Mucosa of rectum (tissue), 2 donors: ENCODE measurements around the gene CAPN10.

Experiments
- H3K27ac ChIP-seq, 2 donors: one replicate each; pipeline ENCODE4 v1.7.0; 2013; ENCODE audit warnings: inconsistent platforms in 2 of 2, low read depth in 2 of 2, low read length in 2 of 2
- H3K27me3 ChIP-seq, 2 donors: one replicate each; pipeline ENCODE4 v1.7.0; 2013; ENCODE audit warnings: low read length in 2 of 2; ENCODE audit not compliant: control insufficient read depth in 2 of 2, insufficient read depth in 2 of 2
- H3K36me3 ChIP-seq, 2 donors: one replicate each; pipeline ENCODE4 v1.7.0; 2013; ENCODE audit warnings: low read length in 2 of 2; ENCODE audit not compliant: control insufficient read depth in 2 of 2, insufficient read depth in 2 of 2
- H3K4me1 ChIP-seq, 2 donors: one replicate each; pipeline ENCODE4 v1.7.0; 2013; ENCODE audit warnings: low read length in 2 of 2, mild to moderate bottlenecking in 1 of 2; ENCODE audit not compliant: control insufficient read depth in 2 of 2, insufficient read depth in 2 of 2
- H3K4me3 ChIP-seq, 2 donors: one replicate each; pipeline ENCODE4 v1.7.0; 2013; ENCODE audit warnings: low read length in 2 of 2
- H3K9ac ChIP-seq, 2 donors: one replicate each; pipeline ENCODE4 v1.7.0; 2013; ENCODE audit warnings: low read length in 2 of 2, low read depth in 1 of 2, mild to moderate bottlenecking in 1 of 2
- H3K9me3 ChIP-seq, 2 donors: one replicate each; pipeline ENCODE4 v1.7.0; 2013; ENCODE audit warnings: low read length in 2 of 2; ENCODE audit not compliant: control insufficient read depth in 2 of 2
- donor health status: healthy.
- donor health status: Normal muscosa, but diverticular disease.

CAPN10 gene

GRCh38 chr2:240597054-240597418, 10.5 kb downstream of the CAPN10 start:
- no peak overlapping the region for H3K4me3 ChIP-seq
- no peak overlapping the region for H3K27ac ChIP-seq
- H3K36me3 ChIP-seq = peaks cover 16 to 30% of the 10 kb centered on the region in 2 donors
- H3K9ac ChIP-seq = no peak overlapping the region
- no peaks in the 10 kb centered on the region for H3K4me1 ChIP-seq
- no peaks in the 10 kb centered on the region for H3K9me3 ChIP-seq
- no peaks in the 10 kb centered on the region for H3K27me3 ChIP-seq

- peaks cover 16 to 27% of the 10 kb centered on the region in 2 donors for H3K36me3 ChIP-seq
- no peaks in the 10 kb centered on the region for H3K4me1 ChIP-seq
- no peak overlapping the region for H3K4me3 ChIP-seq
- no peak overlapping the region for H3K9ac ChIP-seq
- H3K27ac ChIP-seq = no peak overlapping the region
- no peaks in the 10 kb centered on the region for H3K27me3 ChIP-seq
- H3K9me3 ChIP-seq = no peaks in the 10 kb centered on the region
Measured at GRCh38 chr2:240597419-240598181, 11.1 kb downstream of the CAPN10 start.

GRCh38 chr2:240598311-240598911, 11.9 kb downstream of the CAPN10 start:
- Histone ChIP-seq H3K27ac (no peak overlapping the region), H3K27me3 (no peaks in the 10 kb centered on the region), H3K4me1 (peaks cover 4 to 7% of the 10 kb centered on the region in 2 donors), H3K9me3 (no peaks in the 10 kb centered on the region), H3K9ac (no peak overlapping the region), H3K36me3 (peaks cover 16 to 26% of the 10 kb centered on the region in 2 donors), H3K4me3 (no peak overlapping the region)

GRCh38 chr2:240599141-240599583, 12.6 kb downstream of the CAPN10 start:
- Histone ChIP-seq H3K4me1 (peaks cover 11 to 15% of the 10 kb centered on the region in 2 donors), H3K27ac (no peak overlapping the region), H3K9ac (no peak overlapping the region), H3K9me3 (no peaks in the 10 kb centered on the region), H3K36me3 (peaks cover 13 to 23% of the 10 kb centered on the region in 2 donors), H3K27me3 (no peaks in the 10 kb centered on the region), H3K4me3 (no peak overlapping the region)

- Histone ChIP-seq H3K9me3 (no peaks in the 10 kb centered on the region), H3K36me3 (peaks cover 13 to 23% of the 10 kb centered on the region in 2 donors), H3K27me3 (no peaks in the 10 kb centered on the region), H3K9ac (no peak overlapping the region), H3K4me3 (no peak overlapping the region), H3K27ac (no peak overlapping the region), H3K4me1 (peaks cover 21 to 25% of the 10 kb centered on the region in 2 donors)
Measured at GRCh38 chr2:240600451-240600961, 14.0 kb downstream of the CAPN10 start.

GRCh38 chr2:240601061-240601830, 14.7 kb downstream of the CAPN10 start:
- no peak overlapping the region for H3K9ac ChIP-seq
- H3K27ac ChIP-seq = no peak overlapping the region
- no peak overlapping the region for H3K4me3 ChIP-seq
- no peaks in the 10 kb centered on the region for H3K9me3 ChIP-seq
- no peaks in the 10 kb centered on the region for H3K27me3 ChIP-seq
- H3K4me1 ChIP-seq = peaks cover 21 to 26% of the 10 kb centered on the region in 2 donors
- H3K36me3 ChIP-seq = peaks cover 9 to 20% of the 10 kb centered on the region in 2 donors

- Histone ChIP-seq H3K27ac (no peak overlapping the region), H3K36me3 (peaks cover 9 to 18% of the 10 kb centered on the region in 2 donors), H3K9ac (no peak overlapping the region), H3K9me3 (no peaks in the 10 kb centered on the region), H3K4me3 (no peak overlapping the region), H3K4me1 (peaks cover 21 to 30% of the 10 kb centered on the region in 2 donors), H3K27me3 (no peaks in the 10 kb centered on the region)
Measured at GRCh38 chr2:240601831-240602160, 15.3 kb downstream of the CAPN10 start.

- Histone ChIP-seq H3K4me3 (no peak overlapping the region), H3K36me3 (peaks cover 9 to 15% of the 10 kb centered on the region in 2 donors), H3K27me3 (no peaks in the 10 kb centered on the region), H3K9me3 (no peaks in the 10 kb centered on the region), H3K9ac (no peak overlapping the region), H3K4me1 (peaks cover 21 to 32% of the 10 kb centered on the region in 2 donors), H3K27ac (peak overlapping the region in 1 of 2 donors; percentile 10)
Measured at GRCh38 chr2:240602266-240603050, 15.9 kb downstream of the CAPN10 start.

GRCh38 chr2:240603081-240603835, 16.7 kb downstream of the CAPN10 start:
- Histone ChIP-seq H3K27me3 (no peaks in the 10 kb centered on the region), H3K4me1 (peaks cover 21 to 38% of the 10 kb centered on the region in 2 donors), H3K36me3 (peaks cover 3 to 10% of the 10 kb centered on the region in 2 donors), H3K4me3 (no peak overlapping the region), H3K9me3 (no peaks in the 10 kb centered on the region), H3K27ac (peak overlapping the region in 1 of 2 donors; percentile 92), H3K9ac (no peak overlapping the region)
